Gastroesophageal sphincter (tissue), 3 donors: ENCODE results near the gene GPR39.

Experiments used
- CTCF ChIP-seq, 4 experiments: fragments of 200-600 bp in 2 of 4; fragments of 450-650 bp in 2 of 4; sonication (generic) in 1 of 4; IDR thresholded peaks; one replicate each; pipeline ENCODE4 v1.5.1; 2017 to 2019; ENCODE audit warnings: antibody characterized with exemption in 4 of 4, mild to moderate bottlenecking in 2 of 4, moderate library complexity in 2 of 4
- EP300 ChIP-seq: sonication (generic); formaldehyde crosslinking; IDR thresholded peaks from one replicate; pipeline ENCODE4 v1.6.1; 2017; ENCODE audit warnings: antibody characterized with exemption, mild to moderate bottlenecking
- POLR2A ChIP-seq, 2 donors: fragments of 450-650 bp; IDR thresholded peaks; one replicate each; pipeline ENCODE4 v1.6.1; 2017; ENCODE audit warnings: antibody characterized with exemption in 2 of 2, mild to moderate bottlenecking in 2 of 2, moderate library complexity in 1 of 2
- POLR2AphosphoS5 ChIP-seq: sonication (generic); formaldehyde crosslinking; IDR thresholded peaks from one replicate; pipeline ENCODE4 v1.6.1; 2017; ENCODE audit warnings: antibody characterized with exemption

- TF ChIP-seq CTCF (IDR thresholded peaks at IDR 0.05) (no peak), EP300 (no peak), POLR2A (IDR thresholded peaks at IDR 0.05) (no peak), POLR2AphosphoS5 (no peak)
Measured at GRCh38 chr2:132442278-132442677, 25.7 kb downstream of the GPR39 start.
